GM12878 (cell line): ENCODE measurements around the gene TBC1D24. TPM values are rescaled to one million over a fixed set of nuclear protein-coding genes. Genes with fewer than 3 reads are reported as not detected.

Experiments used
- ATAC-seq: fragments of 200-7000 bp; cut with Tn5 transposase; 3 replicates; pipeline ENCODE4 v1.9.1; 2020; ENCODE audit warnings: mild to moderate bottlenecking, moderate library complexity
- BruUV-seq: library from RNA; stranded (reverse); fragments of 400-500 nt; replicated peaks from 2 replicates; lab custom pipeline; 2021; lab: Mats Ljungman, UMichigan
- CTCF ChIA-PET: fragments of 300-600 bp; sonication (Branson Sonifier 250); formaldehyde crosslinking; extraction: SDS; loops from one replicate; lab custom pipeline; 2021; ENCODE audit warnings: inconsistent platforms; lab: Yijun Ruan, JAX
- POLR2A ChIA-PET: fragments of 350-600 bp; formaldehyde crosslinking; extraction: SDS; loops from one replicate; lab custom pipeline; 2021; ENCODE audit warnings: inconsistent platforms; lab: Charles Lee
- RAD21 ChIA-PET: fragments of 300-600 bp; sonication (Branson Sonifier 250); formaldehyde crosslinking; loops from one replicate; lab custom pipeline; 2023; ENCODE audit warnings: antibody characterized with exemption; ENCODE audit not compliant: unreplicated experiment; lab: Charles Lee
- SMC1A ChIA-PET: fragments of 300-600 bp; sonication (Branson Sonifier 250); formaldehyde crosslinking; loops from one replicate; lab custom pipeline; 2023; ENCODE audit not compliant: unreplicated experiment, uncharacterized antibody; lab: Charles Lee
- DNase-seq: peaks from one replicate; pipeline ENCODE4 v3.0.0-alpha.2; 2011; ENCODE audit warnings: low read depth, low spot score
- FAIRE-seq: peaks from 3 replicates; lab custom pipeline; 2011; peaks lifted over from hg19 to GRCh38; lab: Jason Lieb, UNC
- H2AFZ ChIP-seq: 2 replicates; pipeline ENCODE4 v1.6.0; 2011; ENCODE audit warnings: low read depth, low read length, control low read depth; ENCODE audit not compliant: control insufficient read depth
- H3K27ac ChIP-seq: 2 replicates; pipeline ENCODE4 v1.5.1; 2011; ENCODE audit warnings: control low read depth; ENCODE audit not compliant: control insufficient read depth, insufficient read depth
- H3K27me3 ChIP-seq, 2 experiments: replicated peaks in 1 of 2; 2 replicates each; pipeline versions ENCODE4 v1.6.0 to v1.6.1; 2011; ENCODE audit warnings: low read length in 1 of 2; ENCODE audit not compliant: control insufficient read depth in 2 of 2, insufficient read depth in 2 of 2
- H3K36me3 ChIP-seq, 2 experiments: 2 replicates each; pipeline ENCODE4 v1.5.1; 2011; ENCODE audit warnings: low read length in 1 of 2; ENCODE audit not compliant: control insufficient read depth in 2 of 2, insufficient read depth in 2 of 2
- H3K4me1 ChIP-seq: 2 replicates; pipeline ENCODE4 v1.6.1; 2011; ENCODE audit warnings: mild to moderate bottlenecking, low read length, moderate library complexity, mixed read lengths; ENCODE audit not compliant: control insufficient read depth, insufficient read depth
- H3K4me2 ChIP-seq: 2 replicates; pipeline ENCODE4 v1.6.0; 2011; ENCODE audit warnings: control low read depth; ENCODE audit not compliant: control insufficient read depth, insufficient read depth
- H3K4me3 ChIP-seq: fragments of 200-600 bp; sonication (generic); 2 replicates; pipeline ENCODE4 v1.5.1; 2016
- H3K79me2 ChIP-seq: 2 replicates; pipeline ENCODE4 v1.6.0; 2011; ENCODE audit warnings: low read length; ENCODE audit not compliant: control insufficient read depth, insufficient read depth
- H3K9ac ChIP-seq: 2 replicates; pipeline ENCODE4 v1.8.0; 2011; ENCODE audit warnings: low read length, control low read depth, mixed read lengths; ENCODE audit not compliant: control insufficient read depth, insufficient read depth
- H3K9me3 ChIP-seq: replicated peaks from 3 replicates; pipeline ENCODE4 v1.5.1; 2011; ENCODE audit warnings: mild to moderate bottlenecking, low read length; ENCODE audit not compliant: control insufficient read depth, insufficient read depth
- H4K20me1 ChIP-seq: 2 replicates; pipeline ENCODE4 v1.6.0; 2011; ENCODE audit not compliant: control insufficient read depth, insufficient read depth
- FOXM1 ChIP-seq: IDR thresholded peaks from 2 replicates; pipeline ENCODE4 v1.6.1; 2012; ENCODE audit warnings: low read depth, mild to moderate bottlenecking, inconsistent platforms, low read length, moderate library complexity
- KDM1A ChIP-seq: fragments of 200-600 bp; sonication (generic); IDR thresholded peaks from 2 replicates; pipeline ENCODE4 v1.6.1; 2016; ENCODE audit warnings: borderline replicate concordance
- NR2C1 ChIP-seq: fragments of 450-650 bp; IDR thresholded peaks from 2 replicates; pipeline ENCODE4 v1.6.1; 2017; ENCODE audit warnings: antibody characterized with exemption, mild to moderate bottlenecking, moderate library complexity
- NR2F1 ChIP-seq: fragments of 450-650 bp; conservative IDR thresholded peaks from 2 replicates; pipeline ENCODE4 v1.6.1; 2017; ENCODE audit warnings: mild to moderate bottlenecking
- RAD21 ChIP-seq: IDR thresholded peaks from 2 replicates; pipeline ENCODE4 v1.6.1; 2011; ENCODE audit warnings: mild to moderate bottlenecking, low read depth, low read length, moderate library complexity; ENCODE audit not compliant: insufficient read depth
- RCOR1 ChIP-seq: conservative IDR thresholded peaks from 2 replicates; pipeline ENCODE4 v1.6.1; 2012; ENCODE audit warnings: low read depth, low read length, improper control_type of control experiment
- SIN3A ChIP-seq: IDR thresholded peaks from 2 replicates; pipeline ENCODE4 v1.6.1; 2012; ENCODE audit warnings: low read depth, low read length, improper control_type of control experiment
- TCF12 ChIP-seq: IDR thresholded peaks from 2 replicates; pipeline ENCODE4 v1.6.1; 2011; ENCODE audit warnings: low read depth, mild to moderate bottlenecking, low read length
- WGBS: methylation state at CpG from one replicate; pipeline ENCODE4 v1.1.6; 2016; ENCODE audit warnings: low lambda C conversion rate; ENCODE audit not compliant: insufficient replicate concordance, insufficient coverage; ENCODE audit errors: missing lambda C conversion rate; 5-methylcytosine and 5-hydroxymethylcytosine counted together
- in situ Hi-C: fragments of 300-500 bp; cut with MboI; formaldehyde crosslinking; loops from 9 replicates; pipeline ENCODE4 v1.14.3; 2018; ENCODE audit warnings: mixed read lengths
- intact Hi-C: fragments of 100-400 bp; cut with micrococcal nuclease; formaldehyde crosslinking; loops from one replicate; pipeline ENCODE4 v1.14.2; 2022; ENCODE audit not compliant: unreplicated experiment
- polyA plus RNA-seq, 11 experiments: library from polyadenylated mRNA; depleted of rRNA in 4 of 11; unstranded in 6 of 11; stranded (reverse) in 5 of 11; fragments of >200 nt; fragmentation: Nextera tagmentation in 4 of 11; fragmentation: Illumina TruSeq in 1 of 11; extraction: Ambion mirVana in 4 of 11; extraction: Trizol in 1 of 11; gene quantifications; 1 replicate in 1 of 11; 2 replicates in 10 of 11; pipeline versions ENCODE4 v1.2.1 to v1.2.3, GENCODE V29; 2011 to 2016; ENCODE audit warnings: inconsistent platforms in 2 of 11, missing spikeins in 2 of 11, low read depth in 1 of 11
- total RNA-seq, 4 experiments: library from RNA; depleted of rRNA in 3 of 4; stranded (reverse); fragments of >200 nt in 3 of 4; fragmentation: Illumina TruSeq in 1 of 4; extraction: Trizol in 1 of 4; gene quantifications; 2 replicates each; pipeline versions ENCODE4 v1.2.1 to v1.2.3, GENCODE V29; 2013 to 2021
- TF ChIP-seq, protein P1 (sequence below): fragments of 450-650 bp; conservative IDR thresholded peaks from 2 replicates; pipeline ENCODE4 v1.6.1; 2017; ENCODE audit warnings: mild to moderate bottlenecking, moderate library complexity

The TBC1D24 gene
- total and polyA plus RNA-seq, 10 of the 15 experiments (the other 5 are each of a cell fraction or from before 2014, with no cell fraction given): 1.1 to 9.6 (median 4.5) TPM

GRCh38 chr16:2475413-2476344 lies 752 bp downstream of the TBC1D24 start:
- intact Hi-C loops: no loop called here
- Histone ChIP-seq H3K4me3 (peak overlapping the region; percentile 71), H3K9ac (peak overlapping the region; percentile 65; the same call in 1 of the 2 replicates), H3K4me1 (peaks cover 12% of the 10 kb centered on the region), H3K27ac (no peak overlapping the region), H4K20me1 (no peaks in the 10 kb centered on the region), H3K36me3 (no peaks in the 10 kb centered on the region), H3K9me3 (no peaks in the 10 kb centered on the region), H3K27me3 (no peaks in the 10 kb centered on the region), H3K4me2 (peak overlapping the region; percentile 86), H2AFZ (peak overlapping the region; percentile 63), H3K79me2 (no peaks in the 10 kb centered on the region)
- 23% methylated on average over 40 of the region's 55 CpGs for WGBS
- in situ Hi-C loops: no loop called here
- DNase-seq (no peak), ATAC-seq (0 out of 3 replicates have a peak, but pooled peaks have one; percentile 7), FAIRE-seq (no peak)
- CTCF ChIA-PET: interaction anchor here (0.8 to 1.6 kb wide), 5 partner anchors 11 to 45 kb away, joined by 3 to 8 read pairs (median 4); partner anchors contain the start of gene TEDC2
- no TSS peak for BruUV-seq
- POLR2A ChIA-PET: interaction anchor here (0.6 to 1.1 kb wide), 5 partner anchors 10 to 163 kb away, joined by 3 to 8 read pairs (median 6); no protein-coding TSS in a partner anchor
- RAD21 ChIA-PET: interaction anchor here (0.6 to 1.8 kb wide), 4 partner anchors 11 to 129 kb away, joined by 5 to 8 read pairs (median 6); partner anchors contain the start of genes CCNF and TEDC2
- TF ChIP-seq SIN3A (no peak), RAD21 (no peak), TCF12 (0 out of 2 replicates have a peak, but pooled peaks have one; percentile 39), NR2F1 (0 out of 2 replicates have a peak, but pooled peaks have one; percentile 15), KDM1A (no peak), NR2C1 (0 out of 2 replicates have a peak, but pooled peaks have one; percentile 26), FOXM1 (no peak), RCOR1 (no peak)
- TF ChIP-seq, protein P1, sequence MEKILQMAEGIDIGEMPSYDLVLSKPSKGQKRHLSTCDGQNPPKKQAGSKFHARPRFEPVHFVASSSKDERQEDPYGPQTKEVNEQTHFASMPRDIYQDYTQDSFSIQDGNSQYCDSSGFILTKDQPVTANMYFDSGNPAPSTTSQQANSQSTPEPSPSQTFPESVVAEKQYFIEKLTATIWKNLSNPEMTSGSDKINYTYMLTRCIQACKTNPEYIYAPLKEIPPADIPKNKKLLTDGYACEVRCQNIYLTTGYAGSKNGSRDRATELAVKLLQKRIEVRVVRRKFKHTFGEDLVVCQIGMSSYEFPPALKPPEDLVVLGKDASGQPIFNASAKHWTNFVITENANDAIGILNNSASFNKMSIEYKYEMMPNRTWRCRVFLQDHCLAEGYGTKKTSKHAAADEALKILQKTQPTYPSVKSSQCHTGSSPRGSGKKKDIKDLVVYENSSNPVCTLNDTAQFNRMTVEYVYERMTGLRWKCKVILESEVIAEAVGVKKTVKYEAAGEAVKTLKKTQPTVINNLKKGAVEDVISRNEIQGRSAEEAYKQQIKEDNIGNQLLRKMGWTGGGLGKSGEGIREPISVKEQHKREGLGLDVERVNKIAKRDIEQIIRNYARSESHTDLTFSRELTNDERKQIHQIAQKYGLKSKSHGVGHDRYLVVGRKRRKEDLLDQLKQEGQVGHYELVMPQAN: no peak
- SMC1A ChIA-PET: no interaction called here
